ENCODE measurements around the gene FTO. TPM values are rescaled to one million over a fixed set of nuclear protein-coding genes. Genes with fewer than 3 reads are reported as not detected.

FTO gene
- total and polyA plus RNA-seq, 2 of the 8 experiments (the other 6 are each of a cell fraction or from before 2014, with no cell fraction given): 34.5 to 59.8 TPM

DNA sequence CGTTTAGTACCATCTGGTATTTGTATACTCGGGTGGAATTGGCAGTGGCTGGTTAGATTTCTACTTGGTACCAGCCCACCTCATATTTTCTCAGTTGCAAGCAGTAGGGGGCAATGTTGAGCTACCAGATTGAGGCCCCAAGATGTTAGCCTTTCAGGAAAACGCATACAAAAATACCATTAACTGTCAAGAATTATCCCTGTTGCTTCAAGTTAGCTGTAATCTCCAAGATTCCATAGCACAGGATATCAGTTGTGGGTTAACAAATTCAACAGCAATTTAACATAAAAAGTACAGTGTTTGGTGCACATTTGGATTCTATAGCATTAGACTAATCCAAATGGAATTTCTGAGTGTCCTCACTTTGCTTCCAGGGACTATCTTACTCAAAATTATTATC is 188.2 kb downstream of the FTO start:
- H2BK12ac ChIP-seq (ENCODE audit: low read depth, low read length): no peak overlapping the region
- no peak overlapping the region for H3K14ac ChIP-seq (ENCODE audit: insufficient read length)
- no peak overlapping the region for H3K18ac ChIP-seq (ENCODE audit: extremely low read depth, low read length)
- H2AK5ac ChIP-seq (ENCODE audit: low read depth, low read length): no peak overlapping the region
- no peak overlapping the region for H4K5ac ChIP-seq (ENCODE audit: insufficient read length, low read depth, low read length)
- POLR2A ChIA-PET (ENCODE audit: partially characterized antibody): interaction anchor here (0.6 kb wide), 1 partner anchor 9 kb away, joined by 3 read pairs; no protein-coding TSS in a partner anchor
- H3K4ac ChIP-seq (replicated peaks; ENCODE audit: insufficient read length, low read depth, low read length): no peak overlapping the region
- H3K23ac ChIP-seq (ENCODE audit: insufficient read length): no peak overlapping the region
- no peak overlapping the region for H3K4me3 ChIP-seq (ENCODE audit: extremely low read depth in 1 of 4, insufficient read depth in 2 of 4, low read depth in 3 of 4, low read length in 4 of 4)
- TF ChIP-seq SP4 (IDR thresholded peaks at IDR 0.05; ENCODE audit: low read length) (no peak), CHD2 (IDR thresholded peaks at IDR 0.05; ENCODE audit: low read length) (no peak), RAD21 (IDR thresholded peaks at IDR 0.05 in 1 of 2, conservative IDR thresholded peaks at IDR 0.05 in 1 of 2; ENCODE audit: low read depth in 2 of 2, low read length in 2 of 2) (peak; percentile 78 to 82), GABPA (IDR thresholded peaks at IDR 0.05; ENCODE audit: borderline replicate concordance, insufficient read depth, low read length) (no peak)
- TF ChIP-seq, protein P1, sequence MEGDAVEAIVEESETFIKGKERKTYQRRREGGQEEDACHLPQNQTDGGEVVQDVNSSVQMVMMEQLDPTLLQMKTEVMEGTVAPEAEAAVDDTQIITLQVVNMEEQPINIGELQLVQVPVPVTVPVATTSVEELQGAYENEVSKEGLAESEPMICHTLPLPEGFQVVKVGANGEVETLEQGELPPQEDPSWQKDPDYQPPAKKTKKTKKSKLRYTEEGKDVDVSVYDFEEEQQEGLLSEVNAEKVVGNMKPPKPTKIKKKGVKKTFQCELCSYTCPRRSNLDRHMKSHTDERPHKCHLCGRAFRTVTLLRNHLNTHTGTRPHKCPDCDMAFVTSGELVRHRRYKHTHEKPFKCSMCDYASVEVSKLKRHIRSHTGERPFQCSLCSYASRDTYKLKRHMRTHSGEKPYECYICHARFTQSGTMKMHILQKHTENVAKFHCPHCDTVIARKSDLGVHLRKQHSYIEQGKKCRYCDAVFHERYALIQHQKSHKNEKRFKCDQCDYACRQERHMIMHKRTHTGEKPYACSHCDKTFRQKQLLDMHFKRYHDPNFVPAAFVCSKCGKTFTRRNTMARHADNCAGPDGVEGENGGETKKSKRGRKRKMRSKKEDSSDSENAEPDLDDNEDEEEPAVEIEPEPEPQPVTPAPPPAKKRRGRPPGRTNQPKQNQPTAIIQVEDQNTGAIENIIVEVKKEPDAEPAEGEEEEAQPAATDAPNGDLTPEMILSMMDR (IDR thresholded peaks at IDR 0.05; ENCODE audit: control extremely low read depth in 1 of 3, insufficient read depth in 1 of 3, low read depth in 1 of 3, low read length in 3 of 3): peak in 2 of 3 experiments; percentile 63 to 68; a peak in 3 of 4 replicates
- no peaks in the 10 kb centered on the region; a peak in 1 of 7 replicates for H3K4me1 ChIP-seq (replicated peaks in 1 of 4; ENCODE audit: control insufficient read depth in 3 of 4, insufficient read depth in 4 of 4, low read length in 3 of 4)
- H3K79me1 ChIP-seq (ENCODE audit: low read depth, low read length): no peaks in the 10 kb centered on the region
- no peaks in the 10 kb centered on the region for H3K23me2 ChIP-seq (ENCODE audit: low read depth, low read length)
- no peak overlapping the region for H2BK5ac ChIP-seq (ENCODE audit: low read depth, low read length)
- no peaks in the 10 kb centered on the region for H3K36me3 ChIP-seq (ENCODE audit: control insufficient read depth in 2 of 4, insufficient read depth in 4 of 4, low read length in 3 of 4)
- H3K4me2 ChIP-seq (ENCODE audit: insufficient read depth in 1 of 2, low read depth in 2 of 2, low read length in 2 of 2): no peak overlapping the region
- no peaks in the 10 kb centered on the region for H3K79me2 ChIP-seq (ENCODE audit: control insufficient read depth in 1 of 2, insufficient read depth in 2 of 2, low read length in 2 of 2)
- H4K91ac ChIP-seq (replicated peaks; ENCODE audit: insufficient read length, low read length): no peak overlapping the region
- no peak overlapping the region for H4K8ac ChIP-seq (ENCODE audit: extremely low read depth, insufficient read depth, low read length)
- no peak overlapping the region for H2AFZ ChIP-seq (ENCODE audit: low read length)
- H2BK120ac ChIP-seq (replicated peaks; ENCODE audit: low read depth, low read length): no peak overlapping the region
- WGBS, 2 experiments (ENCODE audit: extremely low coverage in 1 of 2, insufficient coverage in 1 of 2, insufficient read length in 1 of 2, insufficient replicate concordance in 2 of 2, low coverage in 1 of 2, low lambda C conversion rate in 2 of 2, missing lambda C conversion rate in 1 of 2): 44% methylated on average over 3 of the region's 3 CpGs; no CpG with 5 or more reads in 1 of the 2 experiments
- no peaks in the 10 kb centered on the region; a peak in 1 of 4 replicates for H3K9me3 ChIP-seq (ENCODE audit: insufficient read depth in 2 of 2, low read depth in 1 of 2, low read length in 1 of 2)
- CTCF ChIA-PET (ENCODE audit: partially characterized antibody): interaction anchor here (0.6 to 4.3 kb wide), 27 partner anchors 8 to 1445 kb away, joined by 3 to 20 read pairs (median 4); no protein-coding TSS in a partner anchor
- no peak overlapping the region for H3K9ac ChIP-seq (replicated peaks in 1 of 4; ENCODE audit: extremely low read depth in 1 of 4, low read depth in 3 of 4, low read length in 3 of 4)
- H4K20me1 ChIP-seq (replicated peaks in 1 of 2; ENCODE audit: control insufficient read depth in 1 of 2, insufficient read depth in 2 of 2, low read length in 2 of 2): peaks cover 0 to 2% of the 10 kb centered on the region in 2 experiments
- no peak overlapping the region for H3K27ac ChIP-seq (ENCODE audit: low read depth, low read length)
- FAIRE-seq: peak; percentile 76
- H3K56ac ChIP-seq (replicated peaks; ENCODE audit: insufficient read length, low read depth, low read length): no peak overlapping the region
- no peaks in the 10 kb centered on the region for H3K27me3 ChIP-seq (replicated peaks in 1 of 4; ENCODE audit: control insufficient read depth in 3 of 4, extremely low read depth in 1 of 4, insufficient read depth in 3 of 4, low read length in 3 of 4)
- DNase-seq (ENCODE audit: low read depth in 1 of 2, low spot score in 2 of 2): peak in 1 of 2 experiments; percentile 61
- no peak overlapping the region for H2BK20ac ChIP-seq (ENCODE audit: low read length)
- no peak overlapping the region for H2BK15ac ChIP-seq (ENCODE audit: low read length)

All from H1 (cell line).